T-cell (primary cell): Measurements from ENCODE around the gene CTBP1. TPM values are rescaled to one million over a fixed set of nuclear protein-coding genes. Genes with fewer than 3 reads are reported as not detected.

ENCODE experiments used
- ATAC-seq, 4 experiments: fragments of 200-7000 bp in 3 of 4; fragments of 150-1000 bp in 1 of 4; cut with Tn5 transposase; replicated peaks in 1 of 4; 1 replicate in 3 of 4; 2 replicates in 1 of 4; pipeline ENCODE4 v1.10.0; 2021; ENCODE audit warnings: moderate library complexity in 3 of 4, mild to moderate bottlenecking in 2 of 4, moderate number of reproducible peaks in 1 of 4
- CTCF ChIA-PET, 2 donors: fragments of 300-600 bp; sonication (Branson Sonifier 250); formaldehyde crosslinking; loops; one replicate each; lab custom pipeline; 2022; ENCODE audit warnings: antibody characterized with exemption in 2 of 2; lab: Charles Lee
- POLR2A ChIA-PET, 2 donors: fragments of 300-600 bp; sonication (Branson Sonifier 250); formaldehyde crosslinking; loops; one replicate each; lab custom pipeline; 2022; ENCODE audit warnings: antibody characterized with exemption in 2 of 2; lab: Charles Lee
- DNase-seq, 35 experiments: peaks; one replicate each; pipeline versions ENCODE4 v3.0.0 to v3.0.0-alpha.2; 2013 to 2023
- H3K27ac ChIP-seq: one replicate; pipeline ENCODE4 v1.5.1; 2013; ENCODE audit warnings: low read length
- H3K27me3 ChIP-seq, 2 experiments: replicated peaks in 1 of 2; 1 replicate in 1 of 2; 2 replicates in 1 of 2; pipeline versions ENCODE4 v1.6.1 to v1.7.0; 2013; ENCODE audit warnings: low read length in 1 of 2, mixed read lengths in 1 of 2; ENCODE audit not compliant: control insufficient read depth in 2 of 2, insufficient read depth in 2 of 2; ENCODE audit errors: extremely low read depth in 1 of 2
- H3K36me3 ChIP-seq, 2 donors: 1 replicate in 1 of 2; 2 replicates in 1 of 2; pipeline versions ENCODE4 v1.6.1 to v1.7.0; 2013; ENCODE audit warnings: low read length in 1 of 2; ENCODE audit not compliant: control insufficient read depth in 2 of 2, insufficient read depth in 1 of 2; ENCODE audit errors: extremely low read depth in 1 of 2
- H3K4me1 ChIP-seq, 2 experiments: 1 replicate in 1 of 2; 2 replicates in 1 of 2; pipeline versions ENCODE4 v1.6.1 to v1.7.0; 2013; ENCODE audit warnings: low read length in 2 of 2, mixed read lengths in 1 of 2; ENCODE audit not compliant: insufficient read depth in 2 of 2, control insufficient read depth in 1 of 2; ENCODE audit errors: extremely low read depth in 1 of 2
- H3K4me3 ChIP-seq, 2 donors: 1 replicate in 1 of 2; 2 replicates in 1 of 2; pipeline versions ENCODE4 v1.5.1 to v1.7.0; 2013; ENCODE audit warnings: mild to moderate bottlenecking in 2 of 2, low read length in 1 of 2, moderate library complexity in 1 of 2; ENCODE audit not compliant: control insufficient read depth in 1 of 2; ENCODE audit errors: extremely low read depth in 1 of 2
- H3K9me3 ChIP-seq: 2 replicates; pipeline ENCODE4 v1.7.0; 2013
- H3K27ac Mint-ChIP-seq, 2 donors: one replicate each; pipeline ENCODE4 v1.8.0; 2020 to 2021; ENCODE audit warnings: mild to moderate bottlenecking in 2 of 2, mixed read lengths in 2 of 2
- H3K27me3 Mint-ChIP-seq, 2 donors: one replicate each; pipeline ENCODE4 v1.8.0; 2021 to 2022; ENCODE audit warnings: mixed read lengths in 2 of 2
- H3K36me3 Mint-ChIP-seq: one replicate; pipeline ENCODE4 v1.8.0; 2021; ENCODE audit warnings: mixed read lengths
- H3K4me1 Mint-ChIP-seq, 3 donors: one replicate each; pipeline ENCODE4 v1.8.0; 2020 to 2022; ENCODE audit warnings: mixed read lengths in 3 of 3, mild to moderate bottlenecking in 1 of 3
- H3K4me3 Mint-ChIP-seq, 3 donors: one replicate each; pipeline ENCODE4 v1.8.0; 2020 to 2022; ENCODE audit warnings: mild to moderate bottlenecking in 3 of 3, mixed read lengths in 3 of 3, moderate library complexity in 3 of 3
- H3K9me3 Mint-ChIP-seq, 3 donors: one replicate each; pipeline ENCODE4 v1.8.0; 2020 to 2022; ENCODE audit warnings: mixed read lengths in 3 of 3
- WGBS: methylation state at CpG from one replicate; pipeline ENCODE4 v1.1.5; 2013; ENCODE audit warnings: missing lambda C conversion rate; ENCODE audit not compliant: insufficient coverage; 5-methylcytosine and 5-hydroxymethylcytosine counted together
- total RNA-seq, 35 experiments: library from RNA in 6 of 35; stranded (reverse) in 6 of 35; fragments of 120-200 nt in 1 of 35; gene quantifications; one replicate each; pipeline versions ENCODE4 v1.2.1 to v1.2.4 and lab custom pipeline; 2013 to 2026

The CTBP1 gene
- total RNA-seq, 5 donors from 2014 or later (not counting 1 experiment from before 2014, with no cell fraction given): 185 to 232 (median 207) TPM

- DNase-seq (peak in 2 of 35 experiments; percentile 0 to 2), ATAC-seq (no peak)
- Mint-ChIP-seq H3K9me3 (no peaks in the 10 kb centered on the region), H3K4me3 (peak overlapping the region in 1 of 3 donors; percentile 83), H3K27me3 (no peaks in the 10 kb centered on the region), H3K4me1 (peaks cover 27 to 54% (median 47%) of the 10 kb centered on the region in 3 donors), H3K27ac (peak overlapping the region; percentile 90 to 97), H3K36me3 (no peaks in the 10 kb centered on the region)
- POLR2A ChIA-PET: interaction anchor here in 1 of 2 donors (0.8 kb wide), 1 partner anchor 17 kb away, joined by 3 read pairs; no protein-coding TSS in a partner anchor
- peaks cover 10 to 90% of the 10 kb centered on the region in 2 experiments for H3K4me1 ChIP-seq
- CTCF ChIA-PET: interaction anchor here in 1 of 2 donors (0.7 to 2.1 kb wide), 5 partner anchors 13 to 1637 kb away, joined by 3 to 8 read pairs (median 5); no protein-coding TSS in a partner anchor
- WGBS: 91% methylated on average over 18 of the region's 21 CpGs
- H3K27me3 ChIP-seq: no peaks in the 10 kb centered on the region
- no peaks in the 10 kb centered on the region for H3K9me3 ChIP-seq
- peak overlapping the region; percentile 92 for H3K27ac ChIP-seq
- no peak overlapping the region for H3K4me3 ChIP-seq
- peaks cover 0 to 2% of the 10 kb centered on the region in 2 donors for H3K36me3 ChIP-seq
Measured at GRCh38 chr4:1204286-1204827, 44.6 kb downstream of the CTBP1 start.

DNA sequence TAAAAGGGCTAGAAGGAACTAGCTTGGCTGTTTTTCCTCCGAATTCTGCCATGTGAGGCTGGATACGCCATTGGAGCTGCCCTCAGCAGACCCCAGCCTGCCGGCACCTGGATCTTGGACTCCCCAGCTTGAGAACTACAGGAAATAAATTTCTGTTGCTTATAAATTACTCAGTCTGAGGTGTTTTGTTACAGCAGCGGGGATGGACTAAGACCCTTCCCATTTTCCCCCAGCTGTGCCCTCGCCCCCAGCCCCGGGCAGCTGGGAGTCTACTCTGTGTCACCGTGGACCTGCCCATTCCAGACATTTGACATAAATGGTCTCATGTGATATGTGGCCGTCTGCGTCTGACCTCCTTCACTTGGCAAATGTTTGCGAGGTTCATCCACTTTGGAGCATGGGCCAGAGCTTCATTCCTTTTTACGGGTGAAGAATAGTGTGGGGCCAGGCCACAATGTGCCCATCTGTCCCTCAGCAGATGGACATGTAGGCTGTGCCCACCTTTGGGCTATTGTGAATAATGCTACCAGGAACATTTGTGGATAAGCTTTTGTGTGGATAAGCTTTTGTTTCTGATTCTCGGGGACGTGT lies 45.8 kb downstream of the CTBP1 start:
- ChIA-PET CTCF (interaction anchor here (0.5 to 2.1 kb wide), 6 partner anchors 14 to 65 kb away, joined by 3 to 8 read pairs (median 5); no protein-coding TSS in a partner anchor), POLR2A (interaction anchor here (0.5 to 0.8 kb wide), 2 partner anchors 15 to 108 kb away, joined by 3 read pairs; no protein-coding TSS in a partner anchor)
- no peak for ATAC-seq
- no peaks in the 10 kb centered on the region for H3K27me3 ChIP-seq
- H3K9me3 Mint-ChIP-seq: no peaks in the 10 kb centered on the region
- peak overlapping the region; percentile 92 for H3K27ac ChIP-seq
- H3K4me3 ChIP-seq: no peak overlapping the region
- peak overlapping the region in 2 of 3 donors; percentile 2 to 83 for H3K4me3 Mint-ChIP-seq
- H3K9me3 ChIP-seq: no peaks in the 10 kb centered on the region
- no peaks in the 10 kb centered on the region for H3K36me3 Mint-ChIP-seq
- peaks cover 10 to 94% of the 10 kb centered on the region in 2 experiments for H3K4me1 ChIP-seq
- WGBS: 76% methylated on average over 7 of the region's 13 CpGs
- peak overlapping the region; percentile 90 to 97 for H3K27ac Mint-ChIP-seq
- DNase-seq: no peak
- peaks cover 27 to 55% (median 44%) of the 10 kb centered on the region in 3 donors for H3K4me1 Mint-ChIP-seq
- no peaks in the 10 kb centered on the region for H3K27me3 Mint-ChIP-seq
- H3K36me3 ChIP-seq: peaks cover 2 to 4% of the 10 kb centered on the region in 2 donors

GRCh38 chr4:1202526-1203011 lies 46.4 kb downstream of the CTBP1 start:
- Mint-ChIP-seq H3K36me3 (no peaks in the 10 kb centered on the region), H3K27me3 (no peaks in the 10 kb centered on the region), H3K9me3 (no peaks in the 10 kb centered on the region), H3K4me1 (peaks cover 27 to 55% (median 46%) of the 10 kb centered on the region in 3 donors), H3K4me3 (peak overlapping the region; percentile 64 to 83 (median 82)), H3K27ac (peak overlapping the region; percentile 90 to 97)
- no peaks in the 10 kb centered on the region for H3K9me3 ChIP-seq
- ChIA-PET POLR2A (interaction anchor here (0.5 kb wide), 2 partner anchors 26 to 108 kb away, joined by 3 read pairs; no protein-coding TSS in a partner anchor), CTCF (interaction anchor here (0.5 to 2.1 kb wide), 6 partner anchors 19 to 144 kb away, joined by 3 to 8 read pairs (median 4); partner anchors contain the start of gene UVSSA (in 1 of the 2))
- DNase-seq (no peak), ATAC-seq (no peak)
- no peaks in the 10 kb centered on the region for H3K27me3 ChIP-seq
- H3K4me3 ChIP-seq: peak overlapping the region in 1 of 2 donors; percentile 69
- H3K4me1 ChIP-seq: peaks cover 10 to 91% of the 10 kb centered on the region in 2 experiments
- H3K27ac ChIP-seq: peak overlapping the region; percentile 92
- WGBS: 72% methylated on average over 19 of the region's 19 CpGs
- peaks cover 2 to 5% of the 10 kb centered on the region in 2 donors for H3K36me3 ChIP-seq

DNA sequence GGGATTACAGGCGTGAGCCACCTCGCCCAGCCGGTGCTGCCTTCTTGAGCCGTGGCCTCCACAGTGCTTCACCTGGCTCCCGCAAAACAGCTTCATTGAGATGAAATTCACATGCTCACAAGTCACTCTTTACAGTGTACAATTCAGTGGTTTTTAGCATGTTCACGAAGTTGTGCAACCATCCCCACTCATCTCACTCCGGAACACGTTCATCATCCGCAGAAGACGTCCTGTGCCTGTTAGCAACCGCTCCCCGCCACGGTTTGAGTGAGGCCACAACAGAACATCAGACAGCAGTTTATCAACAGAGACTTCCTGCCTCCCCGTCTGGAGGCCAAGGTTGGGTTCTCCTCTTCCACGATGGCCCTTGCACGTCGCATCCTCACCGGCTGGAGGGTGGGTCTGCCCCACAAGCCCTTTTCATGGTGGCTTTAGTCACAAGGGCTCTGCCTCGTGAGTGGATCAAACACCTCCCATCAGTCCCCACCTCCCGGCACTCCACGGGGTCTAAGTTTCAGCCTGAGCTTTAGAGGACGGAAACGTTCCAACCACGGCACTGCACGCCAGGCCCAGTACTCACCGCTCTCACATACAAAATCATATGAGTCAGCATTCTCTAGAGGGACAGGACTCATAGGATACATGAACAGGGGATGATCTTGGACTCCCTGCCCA lies 46.9 kb downstream of the CTBP1 start:
- CTCF ChIA-PET: interaction anchor here (0.6 to 2.1 kb wide), 10 partner anchors 10 to 145 kb away, joined by 3 to 8 read pairs (median 4); partner anchors contain the start of genes MAEA (in 1 of the 2) and UVSSA (in 1 of the 2)
- peak; percentile 83 to 86 (median 84) for ATAC-seq

DNA sequence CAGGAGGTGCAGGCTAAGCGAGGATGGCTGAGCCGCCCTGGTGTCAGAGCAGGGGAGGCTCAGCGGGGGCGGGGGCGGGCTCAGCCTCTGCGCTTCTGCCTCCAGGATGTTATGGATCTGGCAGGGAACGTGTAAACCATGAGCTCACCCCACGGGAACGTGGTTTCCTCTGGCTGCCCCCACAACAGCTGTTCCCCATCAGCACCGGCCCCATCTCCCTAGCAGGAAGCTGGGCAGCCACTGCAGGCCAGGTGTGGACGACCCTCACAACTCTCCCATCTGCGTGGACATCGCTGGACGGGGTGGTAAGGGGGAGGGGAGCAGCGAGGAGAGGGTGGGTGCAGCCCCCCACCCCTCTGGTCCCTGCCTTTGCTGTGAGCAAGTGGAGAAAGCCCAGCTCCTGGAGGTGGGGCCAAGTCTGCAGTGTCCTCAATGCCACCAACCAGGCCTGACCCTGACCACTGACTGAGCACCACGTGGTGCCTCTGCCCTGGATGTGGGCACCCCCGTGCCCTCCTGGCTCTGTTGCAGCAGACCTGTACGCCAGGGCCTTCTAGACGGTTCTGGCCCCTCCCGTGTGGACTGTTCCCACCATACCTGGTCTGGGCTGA lies 48.4 kb downstream of the CTBP1 start:
- Mint-ChIP-seq H3K27me3 (no peaks in the 10 kb centered on the region), H3K27ac (peak overlapping the region; percentile 39 to 97), H3K4me1 (peaks cover 27 to 62% (median 50%) of the 10 kb centered on the region in 3 donors), H3K9me3 (no peaks in the 10 kb centered on the region), H3K4me3 (peak overlapping the region; percentile 64 to 83 (median 82)), H3K36me3 (peaks cover 9% of the 10 kb centered on the region)
- ATAC-seq (no peak), DNase-seq (peak in 3 of 35 experiments; percentile 15 to 48 (median 25))
- peak overlapping the region; percentile 92 for H3K27ac ChIP-seq
- 19% methylated on average over 11 of the region's 20 CpGs for WGBS
- POLR2A ChIA-PET: interaction anchor here in 1 of 2 donors (0.7 kb wide), 1 partner anchor 24 kb away, joined by 6 read pairs; no protein-coding TSS in a partner anchor
- H3K9me3 ChIP-seq: no peaks in the 10 kb centered on the region
- peaks cover 10 to 88% of the 10 kb centered on the region in 2 experiments for H3K4me1 ChIP-seq
- H3K27me3 ChIP-seq: no peaks in the 10 kb centered on the region
- H3K4me3 ChIP-seq: peak overlapping the region; percentile 69 to 86
- H3K36me3 ChIP-seq: peaks cover 15 to 20% of the 10 kb centered on the region in 2 donors
- CTCF ChIA-PET: interaction anchor here in 1 of 2 donors (0.7 kb wide), 1 partner anchor 11 kb away, joined by 3 read pairs; no protein-coding TSS in a partner anchor

More for the DNA sequence above, 46.9 kb downstream of the CTBP1 start:
- Histone ChIP-seq H3K36me3 (peaks cover 6 to 7% of the 10 kb centered on the region in 2 donors), H3K4me1 (peaks cover 10 to 88% of the 10 kb centered on the region in 2 experiments), H3K27ac (peak overlapping the region; percentile 92), H3K4me3 (peak overlapping the region in 1 of 2 donors; percentile 69), H3K9me3 (no peaks in the 10 kb centered on the region), H3K27me3 (no peaks in the 10 kb centered on the region)
- H3K36me3 Mint-ChIP-seq: peaks cover 4% of the 10 kb centered on the region
- H3K4me1 Mint-ChIP-seq: peaks cover 27 to 58% (median 48%) of the 10 kb centered on the region in 3 donors
- H3K9me3 Mint-ChIP-seq: no peaks in the 10 kb centered on the region
- DNase-seq: peak; percentile 75 to 94 (median 87)
- H3K27me3 Mint-ChIP-seq: no peaks in the 10 kb centered on the region
- H3K27ac Mint-ChIP-seq: peak overlapping the region; percentile 90 to 97
- H3K4me3 Mint-ChIP-seq: peak overlapping the region; percentile 64 to 83 (median 82)
- POLR2A ChIA-PET: interaction anchor here in 1 of 2 donors (0.5 to 0.7 kb wide), 2 partner anchors 25 to 129 kb away, joined by 3 to 9 read pairs; no protein-coding TSS in a partner anchor
- WGBS: 2% methylated on average over 22 of the region's 26 CpGs
